Muscle layer of colon (tissue), 2 donors: Measurements from ENCODE around the gene BPIFB3.
"Not testable (repeated sequence)": the region's sequence is repeated elsewhere in the genome, so short reads cannot be mapped to it uniquely, and the experiment has no call there.

ENCODE experiments used
- H3K27ac ChIP-seq: one replicate; pipeline ENCODE4 v1.7.0; 2013; ENCODE audit warnings: low read depth, mild to moderate bottlenecking, low read length, moderate library complexity
- H3K27me3 ChIP-seq, 2 donors: one replicate each; pipeline ENCODE4 v1.7.0; 2013; ENCODE audit warnings: low read length in 2 of 2, mild to moderate bottlenecking in 2 of 2; ENCODE audit not compliant: insufficient read depth in 2 of 2, control insufficient read depth in 1 of 2
- H3K36me3 ChIP-seq: one replicate; pipeline ENCODE4 v1.7.0; 2013; ENCODE audit warnings: mild to moderate bottlenecking, low read length; ENCODE audit not compliant: insufficient read depth
- H3K4me1 ChIP-seq: one replicate; pipeline ENCODE4 v1.7.0; 2013; ENCODE audit warnings: mild to moderate bottlenecking, low read length; ENCODE audit not compliant: insufficient read depth
- H3K4me3 ChIP-seq, 2 donors: one replicate each; pipeline ENCODE4 v1.7.0; 2013; ENCODE audit warnings: low read length in 2 of 2, low read depth in 1 of 2, mild to moderate bottlenecking in 1 of 2, moderate library complexity in 1 of 2
- H3K9ac ChIP-seq: one replicate; pipeline ENCODE4 v1.7.0; 2013; ENCODE audit warnings: low read length
- H3K9me3 ChIP-seq: one replicate; pipeline ENCODE4 v1.7.0; 2013; ENCODE audit warnings: mild to moderate bottlenecking, low read length
- donor health status: abdominal sarcoma.
- donor health status: Adenocarcinoma of cecum.

The BPIFB3 gene

GRCh38 chr20:33091693-33092092 is 38.0 kb downstream of the BPIFB3 start:
- H3K27me3 ChIP-seq = no peaks in the 10 kb centered on the region
- no peaks in the 10 kb centered on the region for H3K4me1 ChIP-seq
- H3K9ac ChIP-seq = no peak overlapping the region
- H3K36me3 ChIP-seq = no peaks in the 10 kb centered on the region
- no peak overlapping the region for H3K4me3 ChIP-seq
- no peak overlapping the region for H3K27ac ChIP-seq
- H3K9me3 ChIP-seq = no peaks in the 10 kb centered on the region

- Histone ChIP-seq H3K4me1 (no peaks in the 10 kb centered on the region), H3K4me3 (no peak overlapping the region), H3K36me3 (no peaks in the 10 kb centered on the region), H3K27me3 (no peaks in the 10 kb centered on the region), H3K9me3 (no peaks in the 10 kb centered on the region), H3K9ac (no peak overlapping the region), H3K27ac (no peak overlapping the region)
Measured at GRCh38 chr20:33092361-33092760, 38.7 kb downstream of the BPIFB3 start.

- Histone ChIP-seq H3K9ac (no peak overlapping the region), H3K4me1 (no peaks in the 10 kb centered on the region), H3K27ac (no peak overlapping the region)
Measured at GRCh38 chr20:33093074-33093473, 39.4 kb downstream of the BPIFB3 start.

GRCh38 chr20:33093582-33093981 is 39.9 kb downstream of the BPIFB3 start:
- Histone ChIP-seq H3K27me3 (no peaks in the 10 kb centered on the region), H3K9ac (no peak overlapping the region), H3K9me3 (no peaks in the 10 kb centered on the region), H3K27ac (no peak overlapping the region), H3K4me1 (no peaks in the 10 kb centered on the region), H3K36me3 (no peaks in the 10 kb centered on the region), H3K4me3 (no peak overlapping the region)

More at GRCh38 chr20:33093074-33093473, 39.4 kb downstream of the BPIFB3 start:
- Histone ChIP-seq H3K36me3 (no peaks in the 10 kb centered on the region), H3K4me3 (no peak overlapping the region), H3K9me3 (no peaks in the 10 kb centered on the region), H3K27me3 (no peaks in the 10 kb centered on the region)

GRCh38 chr20:33095249-33095648 is 41.5 kb downstream of the BPIFB3 start:
- Histone ChIP-seq H3K27me3 (no peaks in the 10 kb centered on the region), H3K9me3 (no peaks in the 10 kb centered on the region), H3K27ac (no peak overlapping the region), H3K4me3 (no peak overlapping the region), H3K4me1 (no peaks in the 10 kb centered on the region), H3K9ac (no peak overlapping the region), H3K36me3 (no peaks in the 10 kb centered on the region)

GRCh38 chr20:33095902-33096584 is 42.3 kb downstream of the BPIFB3 start:
- H3K4me1 ChIP-seq, H3K27me3 ChIP-seq, H3K9ac ChIP-seq, H3K27ac ChIP-seq, H3K4me3 ChIP-seq, H3K9me3 ChIP-seq, H3K36me3 ChIP-seq: not testable (repeated sequence)

GRCh38 chr20:33097001-33097400 is 43.3 kb downstream of the BPIFB3 start:
- H3K4me1 ChIP-seq = no peaks in the 10 kb centered on the region
- H3K27ac ChIP-seq = no peak overlapping the region
- H3K9me3 ChIP-seq = no peaks in the 10 kb centered on the region
- no peak overlapping the region for H3K4me3 ChIP-seq
- no peaks in the 10 kb centered on the region for H3K27me3 ChIP-seq
- H3K9ac ChIP-seq = no peak overlapping the region
- no peaks in the 10 kb centered on the region for H3K36me3 ChIP-seq

GRCh38 chr20:33099843-33100538 is 46.3 kb downstream of the BPIFB3 start:
- Histone ChIP-seq H3K36me3 (no peaks in the 10 kb centered on the region), H3K4me1 (no peaks in the 10 kb centered on the region), H3K4me3 (no peak overlapping the region), H3K9me3 (no peaks in the 10 kb centered on the region), H3K27me3 (no peaks in the 10 kb centered on the region), H3K27ac (no peak overlapping the region), H3K9ac (no peak overlapping the region)

GRCh38 chr20:33103556-33103955 is 49.9 kb downstream of the BPIFB3 start:
- no peaks in the 10 kb centered on the region for H3K9me3 ChIP-seq
- no peaks in the 10 kb centered on the region for H3K36me3 ChIP-seq
- H3K27me3 ChIP-seq = no peaks in the 10 kb centered on the region
- no peaks in the 10 kb centered on the region for H3K4me1 ChIP-seq
- no peak overlapping the region for H3K9ac ChIP-seq
- H3K4me3 ChIP-seq = no peak overlapping the region
- no peak overlapping the region for H3K27ac ChIP-seq

- H3K27me3 ChIP-seq = no peaks in the 10 kb centered on the region
- H3K27ac ChIP-seq = no peak overlapping the region
Measured at GRCh38 chr20:33104336-33104735, 50.6 kb downstream of the BPIFB3 start.

GRCh38 chr20:33105316-33105924 is 51.7 kb downstream of the BPIFB3 start:
- Histone ChIP-seq H3K27ac (no peak overlapping the region), H3K9ac (no peak overlapping the region), H3K27me3 (no peaks in the 10 kb centered on the region), H3K4me1 (no peaks in the 10 kb centered on the region), H3K36me3 (no peaks in the 10 kb centered on the region), H3K4me3 (no peak overlapping the region), H3K9me3 (no peaks in the 10 kb centered on the region)

More at GRCh38 chr20:33104336-33104735, 50.6 kb downstream of the BPIFB3 start:
- Histone ChIP-seq H3K9ac (no peak overlapping the region), H3K36me3 (no peaks in the 10 kb centered on the region), H3K9me3 (no peaks in the 10 kb centered on the region), H3K4me1 (no peaks in the 10 kb centered on the region), H3K4me3 (no peak overlapping the region)
